Measurements from ENCODE around the gene TMEM89.

TMEM89 gene

GRCh38 chr3:48572517-48572916 is 49.1 kb downstream of the TMEM89 start:
- no peak for ATAC-seq
- Mint-ChIP-seq H3K9me3 (no peaks in the 10 kb centered on the region), H3K27me3 (no peaks in the 10 kb centered on the region), H3K4me1 (no peaks in the 10 kb centered on the region), H3K4me3 (no peak overlapping the region), H3K27ac (no peak overlapping the region), H3K36me3 (ENCODE audit: low read depth) (no peaks in the 10 kb centered on the region)
- DNase-seq: no peak

GRCh38 chr3:48571938-48572337 is 49.6 kb downstream of the TMEM89 start:
- Mint-ChIP-seq H3K4me1 (no peaks in the 10 kb centered on the region), H3K4me3 (no peak overlapping the region), H3K36me3 (ENCODE audit: low read depth) (no peaks in the 10 kb centered on the region), H3K27me3 (no peaks in the 10 kb centered on the region), H3K9me3 (no peaks in the 10 kb centered on the region), H3K27ac (no peak overlapping the region)
- DNase-seq (no peak), ATAC-seq (no peak)
